K562 (cell line): ENCODE results near the gene ZNF709. TPM values are rescaled to one million over a fixed set of nuclear protein-coding genes. Genes with fewer than 3 reads are reported as not detected.

Source experiments
- CBX5 ChIP-seq: IDR thresholded peaks from 2 replicates; pipeline ENCODE4 v1.6.1; 2014; ENCODE audit warnings: low read depth, borderline replicate concordance
- GTF2A2 ChIP-seq: IDR thresholded peaks from 2 replicates; pipeline ENCODE4 v1.6.1; 2016; ENCODE audit warnings: mild to moderate bottlenecking, missing genetic modification characterization, missing compliant biosample characterization
- HNRNPLL ChIP-seq: fragments of 200-400 bp; formaldehyde crosslinking; IDR thresholded peaks from 2 replicates; pipeline ENCODE4 v1.6.1; 2017; ENCODE audit warnings: low read length, low read depth, mild to moderate bottlenecking; ENCODE audit not compliant: poor library complexity, severe bottlenecking
- HSF4 ChIP-seq: fragments of 250-450 bp; sonication (Bioruptor Pico); IDR thresholded peaks from 2 replicates; pipeline ENCODE4 v2.1.2; 2022; ENCODE audit warnings: mild to moderate bottlenecking, moderate library complexity, borderline replicate concordance
- KDM5B ChIP-seq: fragments of 200-600 bp; sonication (generic); IDR thresholded peaks from 2 replicates; pipeline ENCODE4 v1.6.1; 2012; ENCODE audit warnings: low read depth, mild to moderate bottlenecking, moderate library complexity, low read length, control low read depth, inconsistent platforms; ENCODE audit not compliant: insufficient replicate concordance
- MTF1 ChIP-seq: fragments of 250-450 bp; sonication (Bioruptor Pico); IDR thresholded peaks from 2 replicates; pipeline ENCODE4 v1.9.0; 2021; ENCODE audit warnings: moderate library complexity, mild to moderate bottlenecking, inconsistent platforms, borderline replicate concordance
- PHB2 ChIP-seq: fragments of 450-650 bp; IDR thresholded peaks from 2 replicates; pipeline ENCODE4 v1.6.1; 2017; ENCODE audit warnings: low read depth
- POLR2G ChIP-seq: fragments of 200-400 bp; formaldehyde crosslinking; IDR thresholded peaks from 2 replicates; pipeline ENCODE4 v1.6.1; 2017; ENCODE audit warnings: low read depth, mild to moderate bottlenecking, antibody characterized with exemption, low read length, moderate library complexity
- RUNX1 ChIP-seq: sonication (generic); IDR thresholded peaks from 2 replicates; pipeline ENCODE4 v1.6.1; 2016; ENCODE audit warnings: antibody characterized with exemption, low read depth
- TRIM24 ChIP-seq, 2 experiments: fragments of 450-650 bp; IDR thresholded peaks; 2 replicates each; pipeline ENCODE4 v1.6.1; 2016
- ZNF134 ChIP-seq: fragments of 250-450 bp; sonication (Bioruptor Pico); conservative IDR thresholded peaks from 2 replicates; pipeline ENCODE4 v1.4.0; 2020
- polyA plus RNA-seq, 8 experiments: library from polyadenylated mRNA; depleted of rRNA in 4 of 8; stranded (reverse) in 5 of 8; unstranded in 3 of 8; fragments of >200 nt; fragmentation: Nextera tagmentation in 2 of 8; fragmentation: Illumina TruSeq in 1 of 8; extraction: Ambion mirVana in 2 of 8; extraction: Trizol in 1 of 8; gene quantifications; 2 replicates each; pipeline versions ENCODE4 v1.2.1 to v1.2.3, GENCODE V29; 2011 to 2014; ENCODE audit warnings: inconsistent platforms in 1 of 8, missing spikeins in 1 of 8
- total RNA-seq, 7 experiments: library from RNA; depleted of rRNA in 6 of 7; stranded (reverse); fragments of >200 nt in 6 of 7; fragmentation: Illumina TruSeq in 2 of 7; extraction: Trizol in 2 of 7; gene quantifications; 2 replicates each; pipeline versions ENCODE4 v1.2.1 to v1.2.3, GENCODE V29; 2011 to 2021; ENCODE audit warnings: low replicate concordance in 1 of 7
- TF ChIP-seq, protein P1 (sequence below), 2 experiments: fragments of 450-650 bp; formaldehyde crosslinking in 1 of 2; IDR thresholded peaks; 2 replicates each; pipeline versions ENCODE4 v1.4.0 to v1.6.1; 2014 to 2020; ENCODE audit warnings: mild to moderate bottlenecking in 2 of 2, borderline replicate concordance in 1 of 2, low read depth in 1 of 2
- TF ChIP-seq, protein P2 (sequence below): fragments of 200-400 bp; formaldehyde crosslinking; IDR thresholded peaks from 2 replicates; pipeline ENCODE4 v1.6.1; 2017; ENCODE audit warnings: mild to moderate bottlenecking, low read depth, low read length, moderate library complexity
- TF ChIP-seq, protein P3 (sequence below), 2 experiments: fragments of 450-650 bp; IDR thresholded peaks; 2 replicates each; pipeline ENCODE4 v1.6.1; 2018; ENCODE audit warnings: mild to moderate bottlenecking in 2 of 2, low read depth in 1 of 2; ENCODE audit not compliant: partially characterized antibody in 2 of 2

The ZNF709 gene
- total and polyA plus RNA-seq, 9 of the 15 experiments (the other 6 are each of a cell fraction or from before 2014, with no cell fraction given): 0.07 to 0.69 (median 0.18) TPM

DNA sequence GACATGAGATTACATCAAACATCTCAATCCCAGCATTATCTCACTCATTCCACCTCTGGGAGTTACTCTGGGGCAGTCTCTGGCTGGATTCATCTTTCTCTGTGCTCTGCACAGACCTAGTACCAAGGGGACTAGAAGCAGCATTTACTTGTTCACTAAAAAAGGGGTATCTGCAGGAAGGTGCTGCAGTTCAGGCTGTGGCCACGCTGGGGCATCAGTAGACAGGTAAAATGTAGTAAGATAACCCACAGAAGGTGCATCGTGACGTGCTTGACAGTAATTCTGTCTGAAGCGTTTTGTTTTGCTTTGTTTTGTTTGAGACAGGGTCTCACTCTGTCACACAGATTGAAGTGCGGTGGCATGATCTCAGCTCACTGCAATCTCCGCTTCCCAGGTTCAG is 37.4 kb upstream of the ZNF709 start (continued):
- TF ChIP-seq, protein P1, sequence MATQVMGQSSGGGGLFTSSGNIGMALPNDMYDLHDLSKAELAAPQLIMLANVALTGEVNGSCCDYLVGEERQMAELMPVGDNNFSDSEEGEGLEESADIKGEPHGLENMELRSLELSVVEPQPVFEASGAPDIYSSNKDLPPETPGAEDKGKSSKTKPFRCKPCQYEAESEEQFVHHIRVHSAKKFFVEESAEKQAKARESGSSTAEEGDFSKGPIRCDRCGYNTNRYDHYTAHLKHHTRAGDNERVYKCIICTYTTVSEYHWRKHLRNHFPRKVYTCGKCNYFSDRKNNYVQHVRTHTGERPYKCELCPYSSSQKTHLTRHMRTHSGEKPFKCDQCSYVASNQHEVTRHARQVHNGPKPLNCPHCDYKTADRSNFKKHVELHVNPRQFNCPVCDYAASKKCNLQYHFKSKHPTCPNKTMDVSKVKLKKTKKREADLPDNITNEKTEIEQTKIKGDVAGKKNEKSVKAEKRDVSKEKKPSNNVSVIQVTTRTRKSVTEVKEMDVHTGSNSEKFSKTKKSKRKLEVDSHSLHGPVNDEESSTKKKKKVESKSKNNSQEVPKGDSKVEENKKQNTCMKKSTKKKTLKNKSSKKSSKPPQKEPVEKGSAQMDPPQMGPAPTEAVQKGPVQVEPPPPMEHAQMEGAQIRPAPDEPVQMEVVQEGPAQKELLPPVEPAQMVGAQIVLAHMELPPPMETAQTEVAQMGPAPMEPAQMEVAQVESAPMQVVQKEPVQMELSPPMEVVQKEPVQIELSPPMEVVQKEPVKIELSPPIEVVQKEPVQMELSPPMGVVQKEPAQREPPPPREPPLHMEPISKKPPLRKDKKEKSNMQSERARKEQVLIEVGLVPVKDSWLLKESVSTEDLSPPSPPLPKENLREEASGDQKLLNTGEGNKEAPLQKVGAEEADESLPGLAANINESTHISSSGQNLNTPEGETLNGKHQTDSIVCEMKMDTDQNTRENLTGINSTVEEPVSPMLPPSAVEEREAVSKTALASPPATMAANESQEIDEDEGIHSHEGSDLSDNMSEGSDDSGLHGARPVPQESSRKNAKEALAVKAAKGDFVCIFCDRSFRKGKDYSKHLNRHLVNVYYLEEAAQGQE (IDR thresholded peaks at IDR 0.05; ENCODE audit: borderline replicate concordance): peak; percentile 71
- TF ChIP-seq, protein P1 (CRISPR knock-in tag; IDR thresholded peaks at IDR 0.05; ENCODE audit: low read depth): no peak
- TF ChIP-seq, protein P2, sequence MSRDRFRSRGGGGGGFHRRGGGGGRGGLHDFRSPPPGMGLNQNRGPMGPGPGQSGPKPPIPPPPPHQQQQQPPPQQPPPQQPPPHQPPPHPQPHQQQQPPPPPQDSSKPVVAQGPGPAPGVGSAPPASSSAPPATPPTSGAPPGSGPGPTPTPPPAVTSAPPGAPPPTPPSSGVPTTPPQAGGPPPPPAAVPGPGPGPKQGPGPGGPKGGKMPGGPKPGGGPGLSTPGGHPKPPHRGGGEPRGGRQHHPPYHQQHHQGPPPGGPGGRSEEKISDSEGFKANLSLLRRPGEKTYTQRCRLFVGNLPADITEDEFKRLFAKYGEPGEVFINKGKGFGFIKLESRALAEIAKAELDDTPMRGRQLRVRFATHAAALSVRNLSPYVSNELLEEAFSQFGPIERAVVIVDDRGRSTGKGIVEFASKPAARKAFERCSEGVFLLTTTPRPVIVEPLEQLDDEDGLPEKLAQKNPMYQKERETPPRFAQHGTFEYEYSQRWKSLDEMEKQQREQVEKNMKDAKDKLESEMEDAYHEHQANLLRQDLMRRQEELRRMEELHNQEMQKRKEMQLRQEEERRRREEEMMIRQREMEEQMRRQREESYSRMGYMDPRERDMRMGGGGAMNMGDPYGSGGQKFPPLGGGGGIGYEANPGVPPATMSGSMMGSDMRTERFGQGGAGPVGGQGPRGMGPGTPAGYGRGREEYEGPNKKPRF: no peak
- no peak for TF ChIP-seq POLR2G
- TF ChIP-seq ZNF134 (CRISPR knock-in tag): no peak
- no peak for TF ChIP-seq KDM5B
- TF ChIP-seq, protein P3, sequence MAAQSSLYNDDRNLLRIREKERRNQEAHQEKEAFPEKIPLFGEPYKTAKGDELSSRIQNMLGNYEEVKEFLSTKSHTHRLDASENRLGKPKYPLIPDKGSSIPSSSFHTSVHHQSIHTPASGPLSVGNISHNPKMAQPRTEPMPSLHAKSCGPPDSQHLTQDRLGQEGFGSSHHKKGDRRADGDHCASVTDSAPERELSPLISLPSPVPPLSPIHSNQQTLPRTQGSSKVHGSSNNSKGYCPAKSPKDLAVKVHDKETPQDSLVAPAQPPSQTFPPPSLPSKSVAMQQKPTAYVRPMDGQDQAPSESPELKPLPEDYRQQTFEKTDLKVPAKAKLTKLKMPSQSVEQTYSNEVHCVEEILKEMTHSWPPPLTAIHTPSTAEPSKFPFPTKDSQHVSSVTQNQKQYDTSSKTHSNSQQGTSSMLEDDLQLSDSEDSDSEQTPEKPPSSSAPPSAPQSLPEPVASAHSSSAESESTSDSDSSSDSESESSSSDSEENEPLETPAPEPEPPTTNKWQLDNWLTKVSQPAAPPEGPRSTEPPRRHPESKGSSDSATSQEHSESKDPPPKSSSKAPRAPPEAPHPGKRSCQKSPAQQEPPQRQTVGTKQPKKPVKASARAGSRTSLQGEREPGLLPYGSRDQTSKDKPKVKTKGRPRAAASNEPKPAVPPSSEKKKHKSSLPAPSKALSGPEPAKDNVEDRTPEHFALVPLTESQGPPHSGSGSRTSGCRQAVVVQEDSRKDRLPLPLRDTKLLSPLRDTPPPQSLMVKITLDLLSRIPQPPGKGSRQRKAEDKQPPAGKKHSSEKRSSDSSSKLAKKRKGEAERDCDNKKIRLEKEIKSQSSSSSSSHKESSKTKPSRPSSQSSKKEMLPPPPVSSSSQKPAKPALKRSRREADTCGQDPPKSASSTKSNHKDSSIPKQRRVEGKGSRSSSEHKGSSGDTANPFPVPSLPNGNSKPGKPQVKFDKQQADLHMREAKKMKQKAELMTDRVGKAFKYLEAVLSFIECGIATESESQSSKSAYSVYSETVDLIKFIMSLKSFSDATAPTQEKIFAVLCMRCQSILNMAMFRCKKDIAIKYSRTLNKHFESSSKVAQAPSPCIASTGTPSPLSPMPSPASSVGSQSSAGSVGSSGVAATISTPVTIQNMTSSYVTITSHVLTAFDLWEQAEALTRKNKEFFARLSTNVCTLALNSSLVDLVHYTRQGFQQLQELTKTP (IDR thresholded peaks at IDR 0.05; ENCODE audit: low read depth in 1 of 2, partially characterized antibody in 2 of 2): no peak
- no peak for TF ChIP-seq HNRNPLL
- TF ChIP-seq HSF4 (CRISPR knock-in tag): no peak
- no peak for TF ChIP-seq PHB2
- 0 out of 2 replicates have a peak, but pooled peaks have one; percentile 34 for TF ChIP-seq CBX5
- no peak for TF ChIP-seq MTF1 (CRISPR knock-in tag)
- TF ChIP-seq GTF2A2 (tag): no peak
- 0 out of 4 replicates have a peak, but pooled peaks of 1 of the 2 experiments have one; percentile 18 for TF ChIP-seq TRIM24 (IDR thresholded peaks at IDR 0.05)
- TF ChIP-seq RUNX1: no peak
